ENCODE data around the gene IQCF6.
"Not testable (repeated sequence)": the region's sequence is repeated elsewhere in the genome, so short reads cannot be mapped to it uniquely, and the experiment has no call there.

The IQCF6 gene

DNA sequence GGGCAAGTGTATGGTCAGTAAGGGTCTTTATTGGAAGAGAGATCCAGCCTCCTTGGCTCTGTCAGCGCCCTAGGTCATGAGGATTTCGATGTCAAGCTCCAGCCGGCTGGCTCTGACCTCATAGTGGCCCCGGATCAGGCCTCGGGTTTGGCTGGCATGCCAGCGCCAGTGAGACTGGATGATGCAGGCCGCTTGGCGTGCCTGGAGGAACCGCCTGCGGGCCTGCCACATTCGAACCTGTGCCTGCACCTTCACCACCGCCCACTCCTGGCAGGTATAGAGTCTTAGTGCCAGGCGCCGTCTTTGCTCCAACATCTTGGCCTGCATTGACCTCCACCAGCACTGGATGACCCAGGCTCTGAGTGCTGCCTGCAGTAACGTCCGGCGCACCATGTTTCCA is 483 bp downstream of the IQCF6 start:
- Histone ChIP-seq H3K36me3 (ENCODE audit: control insufficient read depth in 2 of 2, insufficient read depth in 2 of 2, low read length in 2 of 2) (no peaks in the 10 kb centered on the region), H3K27ac (ENCODE audit: low read depth in 2 of 2, low read length in 2 of 2) (no peak overlapping the region), H3K27me3 (ENCODE audit: control insufficient read depth in 2 of 2, insufficient read depth in 2 of 2, low read length in 2 of 2) (peaks cover 0 to 2% of the 10 kb centered on the region in 2 donors), H3K4me3 (ENCODE audit: low read length in 2 of 2) (no peak overlapping the region), H3K9me3 (ENCODE audit: control insufficient read depth in 2 of 2, low read length in 2 of 2) (no peaks in the 10 kb centered on the region), H3K4me1 (ENCODE audit: control insufficient read depth in 2 of 2, insufficient read depth in 2 of 2, low read length in 2 of 2) (no peaks in the 10 kb centered on the region), H3K9ac (ENCODE audit: low read depth in 1 of 2, low read length in 2 of 2) (no peak overlapping the region)

DNA sequence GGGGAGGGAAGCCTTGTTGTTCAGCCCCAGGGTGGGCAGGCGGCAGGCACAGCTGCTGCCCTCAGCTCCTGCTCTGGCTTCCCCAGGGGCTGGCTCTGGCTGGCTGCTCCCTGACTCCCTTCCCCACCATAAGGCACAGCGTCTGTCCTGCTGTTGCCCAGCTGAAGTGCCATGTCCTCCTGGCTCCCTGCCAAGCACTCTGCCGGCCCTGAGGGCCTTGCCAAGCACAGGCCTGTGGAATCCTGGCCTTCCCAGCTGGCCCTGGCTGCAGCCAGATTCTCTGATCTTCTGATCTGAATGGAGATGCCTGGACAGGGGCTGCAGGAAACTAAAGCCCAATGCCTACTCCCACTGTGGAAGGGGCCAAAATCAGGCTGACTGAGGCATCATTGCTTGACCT is 1.1 kb downstream of the IQCF6 start:
- Histone ChIP-seq H3K36me3 (ENCODE audit: control insufficient read depth in 2 of 2, insufficient read depth in 2 of 2, low read length in 2 of 2) (no peaks in the 10 kb centered on the region), H3K9me3 (ENCODE audit: control insufficient read depth in 2 of 2, low read length in 2 of 2) (no peaks in the 10 kb centered on the region), H3K9ac (ENCODE audit: low read depth in 1 of 2, low read length in 2 of 2) (no peak overlapping the region), H3K4me1 (ENCODE audit: control insufficient read depth in 2 of 2, insufficient read depth in 2 of 2, low read length in 2 of 2) (no peaks in the 10 kb centered on the region), H3K27me3 (ENCODE audit: control insufficient read depth in 2 of 2, insufficient read depth in 2 of 2, low read length in 2 of 2) (peaks cover 0 to 3% of the 10 kb centered on the region in 2 donors), H3K27ac (ENCODE audit: low read depth in 2 of 2, low read length in 2 of 2) (no peak overlapping the region), H3K4me3 (ENCODE audit: low read length in 2 of 2) (no peak overlapping the region)

DNA sequence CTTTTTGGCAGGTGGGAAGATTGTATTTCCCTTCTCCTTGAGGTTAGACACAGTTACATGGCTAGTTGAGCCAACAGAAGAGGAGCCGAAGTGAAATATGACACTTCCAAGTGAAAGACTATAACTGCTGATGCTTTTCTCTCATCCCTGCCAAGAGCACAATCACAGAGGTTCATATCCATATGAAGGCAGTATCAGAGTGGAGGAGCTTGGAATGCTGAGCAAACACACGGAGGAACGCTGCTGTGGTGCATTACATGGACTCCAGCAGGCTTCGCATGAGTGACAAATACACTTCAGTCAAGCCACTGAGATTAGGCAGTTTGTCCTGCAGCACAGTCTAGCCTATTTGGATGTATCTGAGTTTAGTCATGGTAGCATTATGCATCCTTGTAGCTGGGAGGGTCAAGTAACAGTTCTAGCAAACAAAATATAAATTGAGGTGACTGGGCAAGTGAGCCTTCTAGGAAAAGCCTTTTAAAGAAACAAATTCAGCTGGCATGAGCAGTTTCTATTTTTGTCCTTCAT is 5.4 kb downstream of the IQCF6 start:
- Histone ChIP-seq H3K9ac (ENCODE audit: low read depth in 1 of 2, low read length in 2 of 2) (no peak overlapping the region), H3K9me3 (ENCODE audit: control insufficient read depth in 2 of 2, low read length in 2 of 2) (no peaks in the 10 kb centered on the region), H3K4me1 (ENCODE audit: control insufficient read depth in 2 of 2, insufficient read depth in 2 of 2, low read length in 2 of 2) (no peaks in the 10 kb centered on the region), H3K4me3 (ENCODE audit: low read length in 2 of 2) (no peak overlapping the region), H3K36me3 (ENCODE audit: control insufficient read depth in 2 of 2, insufficient read depth in 2 of 2, low read length in 2 of 2) (no peaks in the 10 kb centered on the region), H3K27me3 (ENCODE audit: control insufficient read depth in 2 of 2, insufficient read depth in 2 of 2, low read length in 2 of 2) (peaks cover 0 to 5% of the 10 kb centered on the region in 2 donors), H3K27ac (ENCODE audit: low read depth in 2 of 2, low read length in 2 of 2) (no peak overlapping the region)

DNA sequence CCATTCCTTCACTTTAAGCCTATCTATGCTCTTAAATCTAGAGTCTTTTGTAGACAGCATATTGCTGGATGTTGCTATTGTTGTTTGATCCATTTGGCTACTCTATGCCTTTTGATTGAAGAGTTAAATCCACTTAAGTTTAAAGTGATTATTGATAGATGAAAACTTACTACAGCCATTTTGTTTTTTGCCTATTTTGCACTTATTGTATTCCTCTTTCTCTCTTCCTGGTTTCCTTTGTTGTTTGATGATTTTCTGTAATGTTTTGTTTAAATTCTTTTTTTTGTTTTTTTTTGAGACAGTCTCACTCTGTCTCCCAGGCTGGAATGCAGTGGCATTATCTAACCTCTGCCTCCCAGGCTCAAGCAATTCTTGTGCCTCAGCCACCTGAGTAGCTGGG is 19.8 kb downstream of the IQCF6 start:
- Histone ChIP-seq H3K27ac (ENCODE audit: low read depth in 2 of 2, low read length in 2 of 2) (no peak overlapping the region), H3K4me1 (ENCODE audit: control insufficient read depth in 2 of 2, insufficient read depth in 2 of 2, low read length in 2 of 2) (no peaks in the 10 kb centered on the region), H3K4me3 (ENCODE audit: low read length in 2 of 2) (no peak overlapping the region), H3K27me3 (ENCODE audit: control insufficient read depth in 2 of 2, insufficient read depth in 2 of 2, low read length in 2 of 2) (no peaks in the 10 kb centered on the region), H3K9ac (ENCODE audit: low read depth in 1 of 2, low read length in 2 of 2) (no peak overlapping the region), H3K9me3 (ENCODE audit: control insufficient read depth in 2 of 2, low read length in 2 of 2) (peaks cover 2% of the 10 kb centered on the region in 2 donors), H3K36me3 (ENCODE audit: control insufficient read depth in 2 of 2, insufficient read depth in 2 of 2, low read length in 2 of 2) (no peaks in the 10 kb centered on the region)

GRCh38 chr3:51753763-51754750 is 25.0 kb downstream of the IQCF6 start:
- not testable (repeated sequence) for H3K36me3 ChIP-seq (ENCODE audit: control insufficient read depth in 2 of 2, insufficient read depth in 2 of 2, low read length in 2 of 2); H3K27me3 ChIP-seq (ENCODE audit: control insufficient read depth in 2 of 2, insufficient read depth in 2 of 2, low read length in 2 of 2); H3K4me1 ChIP-seq (ENCODE audit: control insufficient read depth in 2 of 2, insufficient read depth in 2 of 2, low read length in 2 of 2); H3K9me3 ChIP-seq (ENCODE audit: control insufficient read depth in 2 of 2, low read length in 2 of 2)
- peak overlapping the region in 1 of 2 donors; percentile 42 for H3K27ac ChIP-seq (ENCODE audit: low read depth in 2 of 2, low read length in 2 of 2)
- peak overlapping the region in 1 of 2 donors; percentile 33 for H3K9ac ChIP-seq (ENCODE audit: low read depth in 1 of 2, low read length in 2 of 2)
- peak overlapping the region; percentile 30 to 31 for H3K4me3 ChIP-seq (ENCODE audit: low read length in 2 of 2)

- Histone ChIP-seq H3K36me3 (ENCODE audit: control insufficient read depth in 2 of 2, insufficient read depth in 2 of 2, low read length in 2 of 2) (no peaks in the 10 kb centered on the region), H3K9ac (ENCODE audit: low read depth in 1 of 2, low read length in 2 of 2) (no peak overlapping the region), H3K4me3 (ENCODE audit: low read length in 2 of 2) (no peak overlapping the region), H3K27ac (ENCODE audit: low read depth in 2 of 2, low read length in 2 of 2) (no peak overlapping the region), H3K4me1 (ENCODE audit: control insufficient read depth in 2 of 2, insufficient read depth in 2 of 2, low read length in 2 of 2) (no peaks in the 10 kb centered on the region), H3K9me3 (ENCODE audit: control insufficient read depth in 2 of 2, low read length in 2 of 2) (no peaks in the 10 kb centered on the region), H3K27me3 (ENCODE audit: control insufficient read depth in 2 of 2, insufficient read depth in 2 of 2, low read length in 2 of 2) (no peaks in the 10 kb centered on the region)
Observed at GRCh38 chr3:51751287-51751686, 27.8 kb downstream of the IQCF6 start.

GRCh38 chr3:51750878-51751277 is 28.2 kb downstream of the IQCF6 start:
- Histone ChIP-seq H3K4me1 (ENCODE audit: control insufficient read depth in 2 of 2, insufficient read depth in 2 of 2, low read length in 2 of 2) (no peaks in the 10 kb centered on the region), H3K9me3 (ENCODE audit: control insufficient read depth in 2 of 2, low read length in 2 of 2) (no peaks in the 10 kb centered on the region), H3K27ac (ENCODE audit: low read depth in 2 of 2, low read length in 2 of 2) (no peak overlapping the region), H3K27me3 (ENCODE audit: control insufficient read depth in 2 of 2, insufficient read depth in 2 of 2, low read length in 2 of 2) (no peaks in the 10 kb centered on the region), H3K4me3 (ENCODE audit: low read length in 2 of 2) (no peak overlapping the region), H3K36me3 (ENCODE audit: control insufficient read depth in 2 of 2, insufficient read depth in 2 of 2, low read length in 2 of 2) (no peaks in the 10 kb centered on the region), H3K9ac (ENCODE audit: low read depth in 1 of 2, low read length in 2 of 2) (no peak overlapping the region)

DNA sequence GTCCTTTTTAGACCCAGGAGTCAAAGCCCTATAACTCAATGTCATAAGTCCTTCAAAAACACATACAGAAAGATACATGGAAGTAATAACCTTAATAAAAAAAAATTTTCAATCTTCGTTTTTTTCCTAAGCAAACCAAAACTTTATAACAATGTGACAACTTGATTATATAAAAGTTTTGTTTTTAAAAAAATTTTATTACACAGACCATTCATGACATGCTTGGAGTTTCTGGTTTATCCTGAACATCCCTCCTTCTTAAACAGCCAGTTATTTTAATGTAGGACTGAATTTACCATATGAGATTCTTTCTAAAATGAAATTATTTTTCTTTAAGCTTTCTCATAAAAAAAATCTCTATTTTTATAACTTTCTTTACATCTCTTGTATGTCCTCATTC is 30.7 kb downstream of the IQCF6 start:
- H3K4me3 ChIP-seq (ENCODE audit: low read length in 2 of 2), result no peak overlapping the region
- no peaks in the 10 kb centered on the region for H3K9me3 ChIP-seq (ENCODE audit: control insufficient read depth in 2 of 2, low read length in 2 of 2)
- no peaks in the 10 kb centered on the region for H3K36me3 ChIP-seq (ENCODE audit: control insufficient read depth in 2 of 2, insufficient read depth in 2 of 2, low read length in 2 of 2)
- H3K27me3 ChIP-seq (ENCODE audit: control insufficient read depth in 2 of 2, insufficient read depth in 2 of 2, low read length in 2 of 2), result no peaks in the 10 kb centered on the region
- no peak overlapping the region for H3K9ac ChIP-seq (ENCODE audit: low read depth in 1 of 2, low read length in 2 of 2)
- no peak overlapping the region for H3K27ac ChIP-seq (ENCODE audit: low read depth in 2 of 2, low read length in 2 of 2)
- H3K4me1 ChIP-seq (ENCODE audit: control insufficient read depth in 2 of 2, insufficient read depth in 2 of 2, low read length in 2 of 2), result no peaks in the 10 kb centered on the region

DNA sequence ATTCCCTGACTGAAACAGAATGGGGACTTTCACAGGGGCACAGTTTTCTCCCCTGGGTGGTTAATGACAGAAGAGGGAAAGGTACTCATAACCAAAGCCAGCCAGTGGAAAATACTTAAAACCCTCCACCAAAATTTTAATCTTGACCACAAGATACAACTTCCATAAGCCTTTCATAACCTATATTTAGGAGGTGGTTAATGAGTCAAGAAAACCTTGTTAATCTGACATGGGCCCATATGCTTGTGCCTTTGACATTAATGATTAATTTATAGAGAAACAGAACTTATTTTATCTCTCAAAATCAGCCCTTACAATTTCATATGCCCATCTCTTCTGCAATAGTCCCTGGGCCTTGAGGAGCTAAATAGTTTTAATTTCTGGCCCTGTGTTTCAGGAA is 31.2 kb downstream of the IQCF6 start:
- H3K9me3 ChIP-seq (ENCODE audit: control insufficient read depth in 2 of 2, low read length in 2 of 2), result no peaks in the 10 kb centered on the region
- H3K4me1 ChIP-seq (ENCODE audit: control insufficient read depth in 2 of 2, insufficient read depth in 2 of 2, low read length in 2 of 2), result no peaks in the 10 kb centered on the region

GRCh38 chr3:51742978-51743377 is 36.1 kb downstream of the IQCF6 start:
- H3K4me3 ChIP-seq (ENCODE audit: low read length in 2 of 2); H3K9me3 ChIP-seq (ENCODE audit: control insufficient read depth in 2 of 2, low read length in 2 of 2); H3K36me3 ChIP-seq (ENCODE audit: control insufficient read depth in 2 of 2, insufficient read depth in 2 of 2, low read length in 2 of 2); H3K9ac ChIP-seq (ENCODE audit: low read depth in 1 of 2, low read length in 2 of 2); H3K4me1 ChIP-seq (ENCODE audit: control insufficient read depth in 2 of 2, insufficient read depth in 2 of 2, low read length in 2 of 2); H3K27me3 ChIP-seq (ENCODE audit: control insufficient read depth in 2 of 2, insufficient read depth in 2 of 2, low read length in 2 of 2); H3K27ac ChIP-seq (ENCODE audit: low read depth in 2 of 2, low read length in 2 of 2): not testable (repeated sequence)

More for the DNA sequence above, 31.2 kb downstream of the IQCF6 start:
- H3K4me3 ChIP-seq (ENCODE audit: low read length in 2 of 2), result no peak overlapping the region
- H3K36me3 ChIP-seq (ENCODE audit: control insufficient read depth in 2 of 2, insufficient read depth in 2 of 2, low read length in 2 of 2), result no peaks in the 10 kb centered on the region
- H3K27me3 ChIP-seq (ENCODE audit: control insufficient read depth in 2 of 2, insufficient read depth in 2 of 2, low read length in 2 of 2), result no peaks in the 10 kb centered on the region
- H3K27ac ChIP-seq (ENCODE audit: low read depth in 2 of 2, low read length in 2 of 2), result no peak overlapping the region
- no peak overlapping the region for H3K9ac ChIP-seq (ENCODE audit: low read depth in 1 of 2, low read length in 2 of 2)

Measured in mucosa of rectum (tissue), 2 donors.